Measurements from ENCODE around the gene CNIH3.

The CNIH3 gene

DNA sequence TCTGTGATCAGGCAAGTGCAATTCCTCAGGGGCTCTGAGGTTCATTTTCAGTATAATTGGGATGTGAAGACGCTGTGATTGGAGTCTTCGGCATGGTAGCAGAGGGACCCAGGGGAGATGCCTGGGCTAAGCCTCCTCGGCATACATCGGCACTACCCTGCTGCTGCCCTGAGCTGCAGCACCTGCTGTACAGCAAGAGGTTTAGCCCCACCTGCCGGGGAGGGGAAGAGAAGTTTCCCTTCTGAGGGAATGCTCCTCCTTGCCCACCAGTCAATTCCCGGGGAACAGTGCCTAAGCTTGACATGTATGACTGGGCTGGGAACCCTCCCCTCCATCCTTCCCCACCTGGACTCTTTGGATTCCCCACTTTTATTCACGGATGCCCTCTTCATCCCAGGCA, 24.9 kb downstream of the CNIH3 start:
- TF ChIP-seq, protein P1, sequence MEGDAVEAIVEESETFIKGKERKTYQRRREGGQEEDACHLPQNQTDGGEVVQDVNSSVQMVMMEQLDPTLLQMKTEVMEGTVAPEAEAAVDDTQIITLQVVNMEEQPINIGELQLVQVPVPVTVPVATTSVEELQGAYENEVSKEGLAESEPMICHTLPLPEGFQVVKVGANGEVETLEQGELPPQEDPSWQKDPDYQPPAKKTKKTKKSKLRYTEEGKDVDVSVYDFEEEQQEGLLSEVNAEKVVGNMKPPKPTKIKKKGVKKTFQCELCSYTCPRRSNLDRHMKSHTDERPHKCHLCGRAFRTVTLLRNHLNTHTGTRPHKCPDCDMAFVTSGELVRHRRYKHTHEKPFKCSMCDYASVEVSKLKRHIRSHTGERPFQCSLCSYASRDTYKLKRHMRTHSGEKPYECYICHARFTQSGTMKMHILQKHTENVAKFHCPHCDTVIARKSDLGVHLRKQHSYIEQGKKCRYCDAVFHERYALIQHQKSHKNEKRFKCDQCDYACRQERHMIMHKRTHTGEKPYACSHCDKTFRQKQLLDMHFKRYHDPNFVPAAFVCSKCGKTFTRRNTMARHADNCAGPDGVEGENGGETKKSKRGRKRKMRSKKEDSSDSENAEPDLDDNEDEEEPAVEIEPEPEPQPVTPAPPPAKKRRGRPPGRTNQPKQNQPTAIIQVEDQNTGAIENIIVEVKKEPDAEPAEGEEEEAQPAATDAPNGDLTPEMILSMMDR (IDR thresholded peaks at IDR 0.05; ENCODE audit: low read depth, low read length): no peak
- DNase-seq (ENCODE audit: extremely low read depth, low read depth): no peak

DNA sequence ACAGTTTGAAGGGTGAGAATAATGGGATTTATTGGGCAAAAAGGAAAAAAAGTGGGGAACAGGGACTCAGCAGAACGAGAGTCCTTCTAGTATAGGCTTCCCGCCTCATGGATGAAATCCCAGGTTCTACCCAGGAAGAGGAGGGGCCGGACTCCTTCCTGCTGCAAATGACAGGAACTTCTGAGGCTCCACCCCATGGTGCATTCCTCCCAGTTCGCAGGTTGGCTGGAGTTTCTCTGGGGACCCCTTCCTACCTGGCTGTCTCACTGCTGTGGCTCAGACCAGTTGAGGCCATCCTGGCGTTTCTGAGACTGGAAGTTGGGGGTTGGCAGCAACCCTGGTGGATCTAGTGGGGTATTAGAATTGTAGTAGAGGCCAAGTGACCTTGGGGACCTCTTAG, 27.5 kb downstream of the CNIH3 start:
- TF ChIP-seq, protein P1 (IDR thresholded peaks at IDR 0.05; ENCODE audit: low read depth, low read length): no peak
- DNase-seq (ENCODE audit: extremely low read depth, low read depth): no peak

DNA sequence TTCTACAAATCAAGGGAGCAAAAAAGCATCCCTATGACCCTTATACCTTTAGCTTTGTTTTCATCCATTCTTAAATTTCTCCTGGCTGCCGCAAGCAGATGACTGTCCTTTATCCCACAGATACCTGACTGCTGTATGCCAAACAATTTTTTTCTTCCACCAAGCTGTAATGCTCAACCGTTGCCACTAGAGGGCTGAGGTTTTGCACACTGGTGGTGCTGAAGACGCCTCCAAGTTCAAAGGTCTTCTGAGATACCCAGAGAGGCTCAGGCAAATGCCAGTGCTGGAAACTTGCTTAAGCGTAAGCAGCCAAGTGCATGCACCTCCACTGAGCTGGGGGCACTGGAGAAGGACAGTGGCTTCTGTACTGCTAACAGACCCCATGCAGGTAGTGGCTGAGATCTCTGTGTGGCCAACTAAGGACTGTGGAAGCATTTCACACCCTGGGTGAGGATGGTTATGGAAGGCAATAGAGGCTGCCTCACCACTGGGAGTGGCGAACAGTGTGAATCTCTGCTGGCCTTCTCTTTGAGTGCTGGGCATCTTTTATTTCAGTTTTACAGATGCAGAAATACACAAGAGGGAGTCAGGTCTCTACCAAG, 28.5 kb downstream of the CNIH3 start:
- TF ChIP-seq, protein P1 (IDR thresholded peaks at IDR 0.05; ENCODE audit: low read depth, low read length): peak; percentile 94
- peak; percentile 11 for DNase-seq (ENCODE audit: extremely low read depth, low read depth)

DNA sequence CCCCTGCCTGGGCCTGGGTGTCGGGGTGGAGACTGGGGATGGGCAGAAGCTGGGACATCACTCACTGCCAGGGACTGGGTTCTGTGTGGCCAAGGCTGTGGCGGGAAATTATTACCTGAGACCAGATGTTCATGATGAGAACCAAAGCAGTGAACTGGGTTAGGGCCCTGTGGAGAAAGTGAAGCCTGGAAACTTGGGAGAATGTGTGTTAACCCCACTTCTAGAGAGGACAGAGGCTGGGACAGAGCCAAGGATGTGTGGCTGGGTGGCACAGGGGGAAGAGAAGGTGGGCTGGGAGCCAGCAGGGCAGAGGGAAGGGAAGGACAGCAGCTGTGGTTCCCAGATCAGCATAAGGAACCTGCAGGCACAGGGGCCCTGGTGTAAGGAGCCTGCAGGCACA, 31.3 kb downstream of the CNIH3 start:
- DNase-seq (ENCODE audit: extremely low read depth, low read depth): no peak
- TF ChIP-seq, protein P1 (IDR thresholded peaks at IDR 0.05; ENCODE audit: low read depth, low read length): no peak

DNA sequence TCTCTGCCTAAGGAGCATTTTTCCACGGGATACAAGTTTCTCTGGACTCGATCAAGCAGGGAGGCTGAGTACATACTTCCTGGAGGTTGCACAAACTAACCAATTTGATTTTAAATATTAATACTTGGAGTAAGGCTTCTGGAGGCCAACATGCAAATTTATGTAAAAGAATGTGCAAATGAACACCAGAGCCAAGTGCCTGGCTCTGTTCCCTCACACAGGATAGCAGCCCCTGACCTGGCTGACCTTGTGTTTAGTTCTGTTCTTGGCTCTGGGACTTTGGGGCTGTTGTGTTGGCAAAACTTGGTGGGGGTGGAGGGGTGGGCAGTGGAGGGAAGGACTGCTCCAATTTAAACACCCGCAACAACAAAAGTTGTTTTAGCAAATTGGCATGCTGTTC, 34.2 kb downstream of the CNIH3 start:
- TF ChIP-seq, protein P1 (IDR thresholded peaks at IDR 0.05; ENCODE audit: low read depth, low read length): no peak
- DNase-seq (ENCODE audit: extremely low read depth, low read depth): no peak

DNA sequence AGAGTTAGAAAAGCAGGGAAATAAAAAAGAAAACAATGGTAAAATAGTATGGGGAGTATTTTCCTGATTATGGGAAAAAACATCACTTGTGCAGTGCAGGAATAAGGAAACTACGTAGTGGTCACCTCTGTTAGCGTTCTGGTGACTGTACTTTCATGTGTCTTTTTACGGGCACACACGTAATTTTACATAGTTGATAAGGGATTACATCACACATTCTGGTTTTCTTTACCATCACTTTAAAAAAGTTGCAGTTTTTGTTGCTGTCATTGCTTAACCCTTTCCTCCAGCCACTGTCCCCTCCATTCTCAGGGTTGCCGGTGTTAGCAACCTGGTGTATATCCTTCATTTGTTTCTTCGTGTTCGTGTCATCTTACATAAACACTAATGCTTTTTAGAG, 35.1 kb downstream of the CNIH3 start:
- TF ChIP-seq, protein P1 (IDR thresholded peaks at IDR 0.05; ENCODE audit: low read depth, low read length): no peak
- DNase-seq (ENCODE audit: extremely low read depth, low read depth): no peak

DNA sequence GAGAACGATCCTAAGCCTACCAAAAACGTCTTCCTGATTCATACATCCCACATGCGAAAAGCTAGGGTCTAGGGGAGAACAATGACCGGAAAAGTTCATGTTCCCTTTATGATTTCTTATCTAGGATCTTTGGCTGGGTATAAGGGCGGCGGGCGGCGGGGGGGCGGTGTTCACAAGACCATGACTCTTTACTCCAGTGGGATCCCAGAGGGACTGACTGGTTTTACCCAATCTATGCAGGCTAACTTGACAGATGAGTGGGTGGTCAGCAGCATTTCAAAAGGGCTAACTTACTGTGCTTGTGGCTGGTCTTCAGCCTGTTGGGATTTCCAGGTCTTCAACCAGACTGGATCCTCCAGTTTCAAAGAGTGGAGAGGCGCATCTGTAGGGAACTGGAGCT, 40.3 kb downstream of the CNIH3 start:
- TF ChIP-seq, protein P1 (IDR thresholded peaks at IDR 0.05; ENCODE audit: low read depth, low read length): no peak
- DNase-seq (ENCODE audit: extremely low read depth, low read depth): no peak
